HG03342 (cell line): ENCODE data around the gene XPNPEP1.

Source experiments
- ATAC-seq: cut with Tn5 transposase; IDR thresholded peaks from one replicate; pipeline ENCODE4 v1.9.1; 2021; ENCODE audit warnings: mild to moderate bottlenecking, moderate library complexity; ENCODE audit not compliant: unreplicated experiment

Gene XPNPEP1

DNA sequence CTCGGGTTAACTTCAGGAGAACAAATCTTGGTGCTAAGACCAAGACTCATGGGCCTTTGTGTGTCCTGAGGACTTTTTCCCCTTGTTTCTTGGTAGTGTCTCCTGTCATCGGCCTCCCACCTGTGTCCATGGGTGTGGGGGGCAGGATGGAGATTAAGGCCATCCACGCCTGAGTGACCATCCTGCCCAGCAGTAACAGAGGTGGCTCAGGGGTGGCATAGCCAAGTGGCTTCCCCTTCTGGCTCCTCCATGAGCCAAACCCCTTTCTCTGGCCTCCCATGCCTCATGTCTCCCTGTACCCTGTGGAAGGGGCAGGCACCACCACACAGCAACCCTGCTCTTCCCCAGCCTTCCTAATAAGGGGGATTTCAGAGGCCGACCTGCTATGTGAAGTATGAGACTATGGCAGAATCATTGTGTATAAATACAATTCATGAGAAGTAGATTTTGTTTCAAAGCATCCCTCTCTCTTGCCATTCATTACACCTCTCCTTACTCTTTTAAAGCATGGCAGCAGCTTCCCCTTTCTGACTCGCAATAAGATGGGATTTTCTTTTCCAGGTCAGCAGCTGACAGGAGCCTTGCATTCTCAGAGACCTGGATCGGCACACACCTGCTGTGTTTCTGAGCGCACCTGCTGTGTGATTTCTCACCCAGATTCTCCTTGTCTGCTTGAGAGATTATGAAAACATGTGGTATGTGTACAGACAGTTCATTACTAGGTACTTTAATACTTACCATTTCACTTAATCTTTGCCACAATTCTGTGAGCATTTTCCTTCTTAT is 102.5 kb downstream of the XPNPEP1 start:
- no peak for ATAC-seq

DNA sequence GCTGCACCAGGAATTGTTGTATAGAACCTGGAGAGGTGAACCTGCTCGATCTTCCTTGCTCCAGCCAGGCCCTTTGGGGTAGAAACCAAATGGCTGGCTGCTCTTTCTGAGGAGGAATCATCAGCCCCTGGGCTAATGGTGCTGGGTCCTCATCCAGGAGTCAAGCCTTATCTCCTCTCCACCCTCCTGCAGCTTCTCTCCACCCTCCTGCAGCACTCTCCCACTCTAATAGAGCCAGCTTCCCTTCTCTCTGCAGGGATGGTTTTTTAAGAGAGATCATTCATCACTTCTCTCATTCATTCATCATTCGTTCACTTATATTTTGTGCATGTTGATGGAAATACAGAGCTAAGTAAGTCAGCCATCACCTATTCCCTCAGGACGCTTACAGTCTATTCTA is 103.5 kb downstream of the XPNPEP1 start:
- no peak for ATAC-seq
